HG02678 (cell line): Measurements from ENCODE around the gene ZFP3.
"Not testable (repeated sequence)": the region's sequence is repeated elsewhere in the genome, so short reads cannot be mapped to it uniquely, and the experiment has no call there.

Source experiments
- ATAC-seq: cut with Tn5 transposase; IDR thresholded peaks from one replicate; pipeline ENCODE4 v1.9.1; 2021; ENCODE audit warnings: mild to moderate bottlenecking, moderate library complexity; ENCODE audit not compliant: unreplicated experiment

ZFP3 gene

DNA sequence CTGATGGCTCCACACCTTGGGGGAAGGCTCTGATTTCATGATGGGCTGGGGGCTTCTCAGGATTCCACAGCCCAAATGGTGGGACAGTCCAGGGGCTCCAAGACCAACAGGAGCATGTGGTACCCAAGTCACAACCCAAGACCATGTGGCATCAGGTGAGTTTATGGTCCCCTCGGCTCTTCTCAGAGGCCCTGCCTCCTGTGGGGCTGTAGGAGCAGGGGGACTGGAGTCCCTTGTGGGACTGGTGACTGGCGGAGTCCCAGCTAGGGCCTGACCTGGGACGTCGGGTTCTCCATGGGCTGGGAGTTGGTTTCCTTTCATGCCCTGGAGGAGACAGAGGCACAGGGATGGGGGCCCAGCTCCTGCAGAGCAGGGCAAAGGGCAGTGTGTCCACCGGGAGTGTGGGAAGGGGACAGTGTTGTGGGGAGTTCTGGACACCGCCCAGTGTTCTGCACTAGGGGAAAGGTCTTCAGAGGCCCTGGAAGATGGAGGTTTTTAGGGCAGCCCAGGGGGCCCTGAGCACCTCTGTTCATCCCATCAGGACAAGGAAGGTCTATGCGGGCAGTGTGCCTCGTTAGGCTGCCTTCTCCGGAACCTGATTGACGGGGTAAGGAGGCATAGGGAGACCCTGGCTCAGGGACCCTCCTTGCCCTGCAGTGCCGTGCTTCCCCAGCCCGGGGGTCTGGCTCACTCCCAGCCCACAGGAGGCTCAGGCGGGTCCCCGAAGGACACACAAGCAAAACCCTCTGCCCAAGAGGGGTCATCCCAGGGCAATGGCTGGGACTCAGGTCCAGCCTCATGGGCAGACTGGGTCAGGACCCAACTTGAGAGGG lies 58.5 kb downstream of the ZFP3 start:
- not testable (repeated sequence) for ATAC-seq

- ATAC-seq, result not testable (repeated sequence)
Measured at GRCh38 chr17:5137511-5138197, 59.4 kb downstream of the ZFP3 start.

- not testable (repeated sequence) for ATAC-seq
Measured at GRCh38 chr17:5138198-5138544, 59.9 kb downstream of the ZFP3 start.

GRCh38 chr17:5138616-5139457 lies 60.6 kb downstream of the ZFP3 start:
- no peak for ATAC-seq

DNA sequence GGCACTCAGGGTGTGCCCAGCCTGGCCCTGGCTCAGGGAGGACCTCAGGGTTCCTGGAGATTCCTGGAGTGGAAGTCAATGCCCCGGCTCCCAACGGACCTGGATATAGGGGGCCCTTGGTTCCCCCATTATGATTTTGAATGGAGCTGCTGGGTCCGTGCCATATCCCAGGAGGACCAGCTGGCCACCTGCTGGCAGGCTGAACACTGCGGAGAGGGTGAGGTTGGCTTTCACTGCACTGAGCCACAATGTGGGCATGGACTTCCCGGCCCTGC lies 61.1 kb downstream of the ZFP3 start:
- ATAC-seq, result no peak

DNA sequence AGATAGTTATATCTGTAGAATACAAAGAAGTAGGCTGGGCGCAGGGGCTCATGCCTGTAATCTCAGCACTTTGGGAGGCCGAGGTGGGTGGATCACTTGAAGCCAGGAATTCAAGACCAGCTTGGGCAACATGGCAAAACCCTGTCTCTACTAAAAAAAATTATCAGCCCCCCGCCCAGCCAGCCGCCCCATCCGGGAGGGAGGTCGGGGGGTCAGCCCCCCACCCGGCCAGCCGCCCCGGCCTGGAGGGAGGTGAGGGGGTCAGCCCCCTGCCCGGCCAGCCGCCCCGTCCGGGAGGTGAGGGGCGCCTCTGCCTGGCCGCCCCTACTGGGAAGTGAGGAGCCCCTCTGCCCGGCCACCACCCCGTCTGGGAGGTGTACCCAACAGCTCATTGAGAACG lies 64.6 kb downstream of the ZFP3 start:
- ATAC-seq, result not testable (repeated sequence)
